Measurements from ENCODE around the gene NDUFC2.
"Not testable (repeated sequence)": the region's sequence is repeated elsewhere in the genome, so short reads cannot be mapped to it uniquely, and the experiment has no call there.

Gene NDUFC2

GRCh38 chr11:78054971-78055370 is 24.7 kb downstream of the NDUFC2 start:
- no peak for DNase-seq (ENCODE audit: low spot score)

GRCh38 chr11:78050964-78051831 is 28.5 kb downstream of the NDUFC2 start:
- no peak for DNase-seq (ENCODE audit: low spot score)

- DNase-seq (ENCODE audit: low spot score): no peak
Observed at GRCh38 chr11:78049348-78049747, 30.3 kb downstream of the NDUFC2 start.

GRCh38 chr11:78048561-78048960 is 31.1 kb downstream of the NDUFC2 start:
- DNase-seq (ENCODE audit: low spot score): no peak

GRCh38 chr11:78046486-78046854 is 33.2 kb downstream of the NDUFC2 start:
- DNase-seq (ENCODE audit: low spot score): no peak

GRCh38 chr11:78045851-78046485 is 33.7 kb downstream of the NDUFC2 start:
- DNase-seq (ENCODE audit: low spot score): peak; percentile 78

GRCh38 chr11:78044706-78045105 is 35.0 kb downstream of the NDUFC2 start:
- no peak for DNase-seq (ENCODE audit: low spot score)

GRCh38 chr11:78041843-78042440 is 37.7 kb downstream of the NDUFC2 start:
- no peak for DNase-seq (ENCODE audit: low spot score)

GRCh38 chr11:78041380-78041719 is 38.3 kb downstream of the NDUFC2 start:
- not testable (repeated sequence) for DNase-seq (ENCODE audit: low spot score)

- DNase-seq (ENCODE audit: low spot score): no peak
Observed at GRCh38 chr11:78040691-78041379, 38.8 kb downstream of the NDUFC2 start.

- DNase-seq (ENCODE audit: low spot score): peak; percentile 45
Observed at GRCh38 chr11:78039919-78040671, 39.6 kb downstream of the NDUFC2 start.

- DNase-seq (ENCODE audit: low spot score): no peak
Observed at GRCh38 chr11:78039391-78039918, 40.2 kb downstream of the NDUFC2 start.

- DNase-seq (ENCODE audit: low spot score): no peak
Observed at GRCh38 chr11:78038697-78039313, 40.9 kb downstream of the NDUFC2 start.

GRCh38 chr11:78037825-78038620 is 41.6 kb downstream of the NDUFC2 start:
- DNase-seq (ENCODE audit: low spot score): no peak

GRCh38 chr11:78037056-78037455 is 42.6 kb downstream of the NDUFC2 start:
- no peak for DNase-seq (ENCODE audit: low spot score)

GRCh38 chr11:78036313-78036712 is 43.3 kb downstream of the NDUFC2 start:
- DNase-seq (ENCODE audit: low spot score): no peak

- no peak for DNase-seq (ENCODE audit: low spot score)
Observed at GRCh38 chr11:78034623-78035022, 45.0 kb downstream of the NDUFC2 start.

- DNase-seq (ENCODE audit: low spot score): no peak
Observed at GRCh38 chr11:78033040-78033439, 46.6 kb downstream of the NDUFC2 start.

- DNase-seq (ENCODE audit: low spot score): no peak
Observed at GRCh38 chr11:78032090-78032489, 47.6 kb downstream of the NDUFC2 start.

GRCh38 chr11:78031629-78032028 is 48.0 kb downstream of the NDUFC2 start:
- DNase-seq (ENCODE audit: low spot score): no peak
